Prostate gland (tissue), 2 donors: ENCODE results near the gene PRICKLE2.

Source experiments
- CTCF ChIP-seq, 4 experiments: fragments of 200-600 bp in 2 of 4; fragments of 450-650 bp in 2 of 4; sonication (generic) in 2 of 4; IDR thresholded peaks; 1 replicate in 3 of 4; 2 replicates in 1 of 4; pipeline ENCODE4 v1.5.1; 2016 to 2019; ENCODE audit warnings: antibody characterized with exemption in 4 of 4, mild to moderate bottlenecking in 2 of 4, moderate library complexity in 2 of 4
- POLR2A ChIP-seq: fragments of 450-650 bp; IDR thresholded peaks from one replicate; pipeline ENCODE4 v1.6.1; 2016; ENCODE audit warnings: antibody characterized with exemption, mild to moderate bottlenecking

- TF ChIP-seq POLR2A (no peak), CTCF (IDR thresholded peaks at IDR 0.05) (no peak)
Observed at GRCh38 chr3:64163019-64163754, 62.1 kb downstream of the PRICKLE2 start.
